ENCODE data around the gene XPO4. TPM values are rescaled to one million over a fixed set of nuclear protein-coding genes. Genes with fewer than 3 reads are reported as not detected.

The XPO4 gene
- total RNA-seq, result 14.8 and 15.2 TPM in 2 replicates

GRCh38 chr13:20902438-20903163, at the start of gene XPO4:
Gene XPO4 (minus strand): TSS chr13:20902746. CDS start chr13:20902738, 8 bp downstream.

GRCh38 chr13:20773194-20774080, 129.1 kb downstream of the XPO4 start, which contains the start of gene EEF1AKMT1:
Gene EEF1AKMT1 (minus strand): TSS chr13:20773961. CDS start chr13:20757598, 16,363 bp downstream.

Other genes with a start within 250 kb of the XPO4 start
- gene IL17D, start 199.0 kb downstream of the XPO4 start, total RNA-seq, result 0.42 and 1.2 TPM in 2 replicates
- gene EEF1AKMT1, start 128.8 kb downstream of the XPO4 start, total RNA-seq, result 12.8 and 19.9 TPM in 2 replicates
- gene LATS2, start 158.8 kb upstream of the XPO4 start, total RNA-seq, result 6.9 and 9.1 TPM in 2 replicates
- gene SAP18, start 237.4 kb upstream of the XPO4 start, total RNA-seq, result 46.9 and 57.6 TPM in 2 replicates

All from airway epithelial cell (primary cell).